Measurements from ENCODE around the gene EGFL7. TPM values are rescaled to one million over a fixed set of nuclear protein-coding genes. Genes with fewer than 3 reads are reported as not detected.

Gene EGFL7
- total and polyA plus RNA-seq, 10 donors: 132 to 522 (median 187) TPM

- 79 to 88% (median 82%) methylated on average over 9 to 16 of the region's 16 CpGs for WGBS, 5 donors
- intact Hi-C loops (cut with DNase I; ENCODE audit: low total_unique reads): no loop called here
- H3K4me1 ChIP-seq: peaks cover 0 to 71% (median 37%) of the 10 kb centered on the region in 6 donors
- no peak overlapping the region for H3K4me3 ChIP-seq
- no peak for TF ChIP-seq POLR2A (IDR thresholded peaks at IDR 0.05)
- no peak for TF ChIP-seq CTCF (IDR thresholded peaks at IDR 0.05 in 8 of 11, conservative IDR thresholded peaks at IDR 0.05 in 3 of 11)
- peak; percentile 32 to 61 (median 56) for TF ChIP-seq POLR2AphosphoS5 (IDR thresholded peaks at IDR 0.05)
- H3K36me3 ChIP-seq: peaks cover 0 to 72% (median 35%) of the 10 kb centered on the region in 6 donors
- H3K27ac ChIP-seq: peak overlapping the region in 2 of 8 donors; percentile 32 to 45
- no peak for DNase-seq
- H3K27me3 ChIP-seq (replicated peaks in 1 of 7): peaks cover 0 to 1% (median 0%) of the 10 kb centered on the region in 7 donors
- no peaks in the 10 kb centered on the region for H3K9me3 ChIP-seq
Measured at GRCh38 chr9:136675477-136676296, 13.0 kb downstream of the EGFL7 start.

GRCh38 chr9:136676297-136676794, 13.6 kb downstream of the EGFL7 start:
- 83 to 95% (median 93%) methylated on average over 3 to 13 of the region's 13 CpGs for WGBS, 5 donors
- Histone ChIP-seq H3K4me1 (peaks cover 0 to 74% (median 38%) of the 10 kb centered on the region in 6 donors), H3K9me3 (no peaks in the 10 kb centered on the region), H3K27ac (peak overlapping the region in 1 of 8 donors; percentile 45), H3K27me3 (replicated peaks in 1 of 7) (no peaks in the 10 kb centered on the region), H3K4me3 (no peak overlapping the region), H3K36me3 (peaks cover 0 to 72% (median 35%) of the 10 kb centered on the region in 6 donors)
- intact Hi-C loops (cut with DNase I; ENCODE audit: low total_unique reads): no loop called here
- DNase-seq: no peak
- TF ChIP-seq POLR2A (IDR thresholded peaks at IDR 0.05) (no peak), POLR2AphosphoS5 (IDR thresholded peaks at IDR 0.05) (peak; percentile 4 to 81 (median 47))

- intact Hi-C loops (cut with DNase I; ENCODE audit: low total_unique reads): no loop called here
- H3K27me3 ChIP-seq (replicated peaks in 1 of 7): no peaks in the 10 kb centered on the region
- 84 to 92% (median 89%) methylated on average over 23 to 46 of the region's 46 CpGs for WGBS, 5 donors
Measured at GRCh38 chr9:136676920-136677686, 14.4 kb downstream of the EGFL7 start.

More at GRCh38 chr9:136676920-136677686, 14.4 kb downstream of the EGFL7 start:
- H3K27ac ChIP-seq: no peak overlapping the region
- H3K4me3 ChIP-seq: no peak overlapping the region
- DNase-seq: no peak
- no peaks in the 10 kb centered on the region for H3K9me3 ChIP-seq
- peaks cover 0 to 74% (median 36%) of the 10 kb centered on the region in 6 donors for H3K4me1 ChIP-seq
- TF ChIP-seq POLR2A (IDR thresholded peaks at IDR 0.05) (no peak), CTCF (IDR thresholded peaks at IDR 0.05 in 8 of 11, conservative IDR thresholded peaks at IDR 0.05 in 3 of 11) (no peak), POLR2AphosphoS5 (IDR thresholded peaks at IDR 0.05) (peak in 2 of 3 donors; percentile 7 to 80)
- peaks cover 0 to 71% (median 35%) of the 10 kb centered on the region in 6 donors for H3K36me3 ChIP-seq
